Measurements from ENCODE around the gene TTC22. TPM values are rescaled to one million over a fixed set of nuclear protein-coding genes. Genes with fewer than 3 reads are reported as not detected.

TTC22 gene
- total RNA-seq, 1 experiment from 2014 or later: 0.10 TPM

DNA sequence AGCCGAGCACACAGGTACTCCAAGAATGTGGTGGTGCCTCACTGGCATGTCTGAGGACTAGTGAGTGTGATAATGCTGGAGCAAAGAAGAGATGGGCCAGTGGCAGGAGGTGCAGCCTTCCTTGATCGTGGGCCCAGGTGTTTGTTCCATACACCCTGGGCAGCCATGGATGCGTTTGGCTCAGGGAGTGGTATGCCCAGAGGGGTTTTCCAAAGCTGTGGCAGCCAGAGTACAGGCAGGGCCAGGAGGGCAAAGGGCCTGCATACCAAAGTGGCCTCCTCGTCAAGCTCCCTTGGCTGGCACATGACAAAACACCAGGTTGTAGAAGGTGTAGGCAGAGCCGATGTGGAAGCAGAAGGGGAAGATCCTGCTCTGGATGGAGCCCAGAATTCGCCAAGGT lies 55.8 kb downstream of the TTC22 start:
- no TSS peak for BruUV-seq (replicated peaks)
- peaks cover 5% of the 10 kb centered on the region; the same call in 1 of the 2 replicates for H3K36me3 ChIP-seq (ENCODE audit: control insufficient read depth, insufficient read depth, low read length)
- POLR2A ChIA-PET: no interaction called here
- no peak for ATAC-seq
- in situ Hi-C loops (cut with HindIII; ENCODE audit: low pct_unique_long_range_greater_than_20kb, low sequenced_read_pairs): no loop called here
- H3K27me3 ChIP-seq (ENCODE audit: control insufficient read depth, insufficient read depth, low read length): no peaks in the 10 kb centered on the region
- CTCF ChIA-PET: no interaction called here
- no peak for DNase-seq (ENCODE audit: low read depth, low spot score)
- H3K4me1 ChIP-seq (ENCODE audit: control insufficient read depth, insufficient read depth, low read length): no peaks in the 10 kb centered on the region
- TF ChIP-seq POLR2AphosphoS5 (IDR thresholded peaks at IDR 0.05; ENCODE audit: low read depth, low read length) (no peak), TCF7L2 (IDR thresholded peaks at IDR 0.05; ENCODE audit: low read depth, low read length) (no peak), SIN3A (IDR thresholded peaks at IDR 0.05; ENCODE audit: borderline replicate concordance, insufficient read depth, low read depth, low read length) (no peak)
- TF ChIP-seq, protein P1, sequence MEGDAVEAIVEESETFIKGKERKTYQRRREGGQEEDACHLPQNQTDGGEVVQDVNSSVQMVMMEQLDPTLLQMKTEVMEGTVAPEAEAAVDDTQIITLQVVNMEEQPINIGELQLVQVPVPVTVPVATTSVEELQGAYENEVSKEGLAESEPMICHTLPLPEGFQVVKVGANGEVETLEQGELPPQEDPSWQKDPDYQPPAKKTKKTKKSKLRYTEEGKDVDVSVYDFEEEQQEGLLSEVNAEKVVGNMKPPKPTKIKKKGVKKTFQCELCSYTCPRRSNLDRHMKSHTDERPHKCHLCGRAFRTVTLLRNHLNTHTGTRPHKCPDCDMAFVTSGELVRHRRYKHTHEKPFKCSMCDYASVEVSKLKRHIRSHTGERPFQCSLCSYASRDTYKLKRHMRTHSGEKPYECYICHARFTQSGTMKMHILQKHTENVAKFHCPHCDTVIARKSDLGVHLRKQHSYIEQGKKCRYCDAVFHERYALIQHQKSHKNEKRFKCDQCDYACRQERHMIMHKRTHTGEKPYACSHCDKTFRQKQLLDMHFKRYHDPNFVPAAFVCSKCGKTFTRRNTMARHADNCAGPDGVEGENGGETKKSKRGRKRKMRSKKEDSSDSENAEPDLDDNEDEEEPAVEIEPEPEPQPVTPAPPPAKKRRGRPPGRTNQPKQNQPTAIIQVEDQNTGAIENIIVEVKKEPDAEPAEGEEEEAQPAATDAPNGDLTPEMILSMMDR (IDR thresholded peaks at IDR 0.05): no peak
- TF ChIP-seq, protein P2, sequence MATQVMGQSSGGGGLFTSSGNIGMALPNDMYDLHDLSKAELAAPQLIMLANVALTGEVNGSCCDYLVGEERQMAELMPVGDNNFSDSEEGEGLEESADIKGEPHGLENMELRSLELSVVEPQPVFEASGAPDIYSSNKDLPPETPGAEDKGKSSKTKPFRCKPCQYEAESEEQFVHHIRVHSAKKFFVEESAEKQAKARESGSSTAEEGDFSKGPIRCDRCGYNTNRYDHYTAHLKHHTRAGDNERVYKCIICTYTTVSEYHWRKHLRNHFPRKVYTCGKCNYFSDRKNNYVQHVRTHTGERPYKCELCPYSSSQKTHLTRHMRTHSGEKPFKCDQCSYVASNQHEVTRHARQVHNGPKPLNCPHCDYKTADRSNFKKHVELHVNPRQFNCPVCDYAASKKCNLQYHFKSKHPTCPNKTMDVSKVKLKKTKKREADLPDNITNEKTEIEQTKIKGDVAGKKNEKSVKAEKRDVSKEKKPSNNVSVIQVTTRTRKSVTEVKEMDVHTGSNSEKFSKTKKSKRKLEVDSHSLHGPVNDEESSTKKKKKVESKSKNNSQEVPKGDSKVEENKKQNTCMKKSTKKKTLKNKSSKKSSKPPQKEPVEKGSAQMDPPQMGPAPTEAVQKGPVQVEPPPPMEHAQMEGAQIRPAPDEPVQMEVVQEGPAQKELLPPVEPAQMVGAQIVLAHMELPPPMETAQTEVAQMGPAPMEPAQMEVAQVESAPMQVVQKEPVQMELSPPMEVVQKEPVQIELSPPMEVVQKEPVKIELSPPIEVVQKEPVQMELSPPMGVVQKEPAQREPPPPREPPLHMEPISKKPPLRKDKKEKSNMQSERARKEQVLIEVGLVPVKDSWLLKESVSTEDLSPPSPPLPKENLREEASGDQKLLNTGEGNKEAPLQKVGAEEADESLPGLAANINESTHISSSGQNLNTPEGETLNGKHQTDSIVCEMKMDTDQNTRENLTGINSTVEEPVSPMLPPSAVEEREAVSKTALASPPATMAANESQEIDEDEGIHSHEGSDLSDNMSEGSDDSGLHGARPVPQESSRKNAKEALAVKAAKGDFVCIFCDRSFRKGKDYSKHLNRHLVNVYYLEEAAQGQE (IDR thresholded peaks at IDR 0.05; ENCODE audit: insufficient read depth in 1 of 2, low read depth in 2 of 2, low read length in 1 of 2): no peak
- no peak overlapping the region for H3K4me3 ChIP-seq (ENCODE audit: low read depth in 2 of 2, low read length in 2 of 2)
- no peak overlapping the region for H3K27ac ChIP-seq (ENCODE audit: low read length)
- H3K9me3 ChIP-seq (ENCODE audit: control insufficient read depth, insufficient read depth, low read depth, low read length): no peaks in the 10 kb centered on the region
- intact Hi-C loops (cut with micrococcal nuclease; ENCODE audit: unreplicated experiment): no loop called here

DNA sequence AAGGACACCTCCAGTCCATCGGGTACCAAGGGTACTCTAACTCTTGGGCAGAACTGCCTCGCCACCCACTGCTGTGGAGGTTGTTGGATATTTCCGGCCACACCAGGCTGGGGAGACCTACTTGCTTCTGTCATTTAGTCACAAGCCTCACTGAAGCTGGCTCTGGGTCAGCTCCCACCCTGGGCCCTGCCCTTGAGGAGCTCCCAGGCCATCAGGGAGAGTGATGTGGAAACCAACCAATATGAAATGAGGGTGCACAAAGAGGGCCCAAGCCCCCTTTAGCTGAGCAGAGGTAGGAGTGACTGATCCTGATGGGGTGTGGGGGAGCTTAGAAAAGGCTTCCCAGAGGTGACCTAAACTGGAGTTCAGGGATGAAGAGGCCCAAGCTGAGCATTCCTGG lies 56.4 kb downstream of the TTC22 start:
- Histone ChIP-seq H3K27me3 (ENCODE audit: control insufficient read depth, insufficient read depth, low read length) (no peaks in the 10 kb centered on the region), H3K27ac (ENCODE audit: low read length) (no peak overlapping the region), H3K4me1 (ENCODE audit: control insufficient read depth, insufficient read depth, low read length) (no peaks in the 10 kb centered on the region), H3K36me3 (ENCODE audit: control insufficient read depth, insufficient read depth, low read length) (peaks cover 9% of the 10 kb centered on the region; the same call in 1 of the 2 replicates), H3K9me3 (ENCODE audit: control insufficient read depth, insufficient read depth, low read depth, low read length) (no peaks in the 10 kb centered on the region), H3K4me3 (ENCODE audit: low read depth in 2 of 2, low read length in 2 of 2) (no peak overlapping the region)
- CTCF ChIA-PET: no interaction called here
- no TSS peak for BruUV-seq (replicated peaks)
- TF ChIP-seq, protein P2 (IDR thresholded peaks at IDR 0.05; ENCODE audit: insufficient read depth in 1 of 2, low read depth in 2 of 2, low read length in 1 of 2): no peak
- no peak for TF ChIP-seq SIN3A (IDR thresholded peaks at IDR 0.05; ENCODE audit: borderline replicate concordance, insufficient read depth, low read depth, low read length)
- no peak for TF ChIP-seq TCF7L2 (IDR thresholded peaks at IDR 0.05; ENCODE audit: low read depth, low read length)
- TF ChIP-seq POLR2AphosphoS5 (IDR thresholded peaks at IDR 0.05; ENCODE audit: low read depth, low read length): no peak
- TF ChIP-seq, protein P1 (IDR thresholded peaks at IDR 0.05): no peak
- intact Hi-C loops (cut with micrococcal nuclease; ENCODE audit: unreplicated experiment) (no loop called here), in situ Hi-C loops (cut with HindIII; ENCODE audit: low pct_unique_long_range_greater_than_20kb, low sequenced_read_pairs) (no loop called here)
- DNase-seq (ENCODE audit: low read depth, low spot score): no peak
- POLR2A ChIA-PET: no interaction called here
- ATAC-seq: no peak

Data from Panc1 (cell line).